GM13977 (cell line): ENCODE measurements around the gene PFDN6.
A peak's percentile ranks its signal among the peaks of the same experiment; 100 is the strongest.

Source experiments
- DNase-seq: peaks from one replicate; pipeline ENCODE4 v3.0.0; 2012; ENCODE audit warnings: low spot score
- CTCF ChIP-seq: IDR thresholded peaks from 2 replicates; pipeline ENCODE4 v1.5.1; 2012; ENCODE audit warnings: mild to moderate bottlenecking, control low read depth; ENCODE audit not compliant: insufficient read depth; ENCODE audit errors: extremely low read depth, missing control alignments
- in situ Hi-C: fragments of 300-500 bp; cut with MboI; formaldehyde crosslinking; loops from one replicate; pipeline ENCODE4 v1.12.0; 2022; ENCODE audit warnings: low sequenced_read_pairs, low pct_unique_long_range_greater_than_20kb, mixed read lengths, inconsistent platforms; ENCODE audit not compliant: unreplicated experiment

Gene PFDN6

GRCh38 chr6:33296797-33297405 lies 7.5 kb downstream of the PFDN6 start:
- in situ Hi-C loops, result no loop called here
- DNase-seq, result no peak
- TF ChIP-seq CTCF, result no peak

- TF ChIP-seq CTCF, result no peak
- in situ Hi-C loops, result no loop called here
- DNase-seq, result peak; percentile 64
Observed at GRCh38 chr6:33297406-33297955, 8.1 kb downstream of the PFDN6 start.

- TF ChIP-seq CTCF, result no peak
- in situ Hi-C loops, result no loop called here
- peak; percentile 88 for DNase-seq
Observed at GRCh38 chr6:33297956-33298772, 8.8 kb downstream of the PFDN6 start.

- peak; percentile 68 for DNase-seq
- in situ Hi-C loops, result no loop called here
- no peak for TF ChIP-seq CTCF
Observed at GRCh38 chr6:33298773-33299236, 9.4 kb downstream of the PFDN6 start, which contains the start of gene RGL2. Gene RGL2 (minus strand): TSS chr6:33298942. CDS start chr6:33298610, 332 bp downstream.

GRCh38 chr6:33299237-33299944 lies 10.0 kb downstream of the PFDN6 start:
- in situ Hi-C loops, result no loop called here
- peak; percentile 92 for DNase-seq
- peak; percentile 81 for TF ChIP-seq CTCF

GRCh38 chr6:33301877-33302276 lies 12.5 kb downstream of the PFDN6 start:
- no peak for TF ChIP-seq CTCF
- in situ Hi-C loops, result no loop called here
- no peak for DNase-seq
